Measurements from ENCODE around the gene CNTNAP2. TPM values are rescaled to one million over a fixed set of nuclear protein-coding genes. Genes with fewer than 3 reads are reported as not detected.
A peak's percentile ranks its signal among the peaks of the same experiment; 100 is the strongest.
"Not testable (repeated sequence)": the region's sequence is repeated elsewhere in the genome, so short reads cannot be mapped to it uniquely, and the experiment has no call there.

CNTNAP2 gene
- polyA plus RNA-seq, 4 donors: 0.54 to 10.1 (median 2.6) TPM

DNA sequence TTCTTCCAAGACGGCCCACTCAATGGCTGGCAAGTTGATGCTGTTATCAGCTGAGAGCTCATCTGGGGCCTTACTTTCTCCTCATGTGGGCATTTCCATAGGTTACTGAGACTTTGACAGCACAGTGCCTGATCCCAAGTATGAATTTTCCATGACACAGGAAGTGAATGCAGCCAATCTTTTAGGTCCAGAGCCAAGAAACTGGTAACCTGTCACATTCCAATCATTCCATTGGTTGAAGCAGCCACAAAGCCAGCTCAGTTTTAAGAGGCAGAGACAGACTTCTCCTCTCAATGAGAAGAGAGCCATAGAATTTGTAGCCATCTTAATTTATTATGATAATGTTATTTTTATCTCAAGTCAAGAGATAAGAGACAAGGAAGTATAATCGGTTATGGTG lies 775.5 kb downstream of the CNTNAP2 start:
- FAIRE-seq (no peak), DNase-seq (no peak)
- H3K4me1 ChIP-seq (ENCODE audit: control insufficient read depth in 3 of 3, insufficient read depth in 2 of 3, low read depth in 1 of 3, low read length in 2 of 3): no peaks in the 10 kb centered on the region
- 35 to 65% (median 42%) methylated on average over 2 of the region's 2 CpGs for WGBS, 3 donors
- no peaks in the 10 kb centered on the region for H3K36me3 ChIP-seq (ENCODE audit: control insufficient read depth in 3 of 3, insufficient read depth in 2 of 3, low read depth in 1 of 3, low read length in 3 of 3)
- peaks cover 0 to 3% of the 10 kb centered on the region in 2 donors for H3K9me3 ChIP-seq (ENCODE audit: control insufficient read depth in 2 of 2, insufficient read depth in 1 of 2, low read depth in 1 of 2, low read length in 1 of 2)
- no peak overlapping the region for H3K4me3 ChIP-seq (ENCODE audit: low read depth in 1 of 3, low read length in 3 of 3)
- no peaks in the 10 kb centered on the region for H3K27me3 ChIP-seq (ENCODE audit: control insufficient read depth in 3 of 3, insufficient read depth in 3 of 3, low read length in 3 of 3)
- no peak overlapping the region for H3K27ac ChIP-seq (ENCODE audit: low read depth in 1 of 3, low read length in 2 of 3)

- FAIRE-seq: no peak
- Histone ChIP-seq H3K27ac (ENCODE audit: low read depth in 1 of 3, low read length in 2 of 3) (no peak overlapping the region), H3K4me3 (ENCODE audit: low read depth in 1 of 3, low read length in 3 of 3) (no peak overlapping the region), H3K9me3 (ENCODE audit: control insufficient read depth in 2 of 2, insufficient read depth in 1 of 2, low read depth in 1 of 2, low read length in 1 of 2) (peaks cover 0 to 3% of the 10 kb centered on the region in 2 donors), H3K36me3 (ENCODE audit: control insufficient read depth in 3 of 3, insufficient read depth in 2 of 3, low read depth in 1 of 3, low read length in 3 of 3) (no peaks in the 10 kb centered on the region), H3K4me1 (ENCODE audit: control insufficient read depth in 3 of 3, insufficient read depth in 2 of 3, low read depth in 1 of 3, low read length in 2 of 3) (no peaks in the 10 kb centered on the region), H3K27me3 (ENCODE audit: control insufficient read depth in 3 of 3, insufficient read depth in 3 of 3, low read length in 3 of 3) (no peaks in the 10 kb centered on the region)
- no peak for DNase-seq
- WGBS, 3 donors: 70 to 90% (median 82%) methylated on average over 3 of the region's 3 CpGs
Observed at GRCh38 chr7:146894927-146895326, 778.3 kb downstream of the CNTNAP2 start.

DNA sequence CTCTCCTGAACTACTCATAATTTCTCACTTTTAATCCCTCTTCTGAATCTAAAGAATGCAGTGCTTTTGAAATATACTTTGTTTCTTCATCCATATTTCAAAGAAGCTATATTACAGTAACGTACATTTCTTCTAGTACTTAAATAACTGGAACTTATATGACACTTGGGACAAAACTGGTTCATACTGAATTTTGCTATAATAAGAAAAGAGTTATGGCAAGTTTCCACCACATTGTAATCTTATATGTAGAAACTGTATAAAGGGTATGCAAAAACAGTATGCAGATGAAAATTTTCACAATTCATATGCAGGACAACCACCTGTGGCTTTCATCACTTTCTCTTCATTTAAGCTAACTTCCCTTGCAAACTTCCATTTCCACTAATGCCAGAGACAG lies 785.7 kb downstream of the CNTNAP2 start:
- H3K4me1 ChIP-seq (ENCODE audit: control insufficient read depth in 3 of 3, insufficient read depth in 2 of 3, low read depth in 1 of 3, low read length in 2 of 3): no peaks in the 10 kb centered on the region

DNA sequence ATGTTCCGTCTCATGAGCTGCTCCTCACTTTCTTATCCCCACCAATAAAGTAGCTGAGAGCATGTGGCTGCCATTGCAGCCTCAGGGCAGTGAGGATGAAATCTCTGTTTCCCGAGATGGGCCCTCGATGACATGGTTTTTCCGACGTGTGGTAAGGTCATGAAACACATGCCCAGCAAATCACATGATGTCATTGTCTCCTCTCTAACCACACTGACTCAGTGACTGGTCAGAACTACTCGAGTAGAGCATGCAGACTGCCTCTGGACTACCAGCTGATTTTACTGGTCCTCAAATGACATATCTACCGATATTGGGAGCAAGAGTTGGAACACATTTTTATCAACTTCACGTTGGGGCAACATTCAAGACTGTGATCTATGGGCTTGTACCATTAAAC lies 786.1 kb downstream of the CNTNAP2 start:
- Histone ChIP-seq H3K27ac (ENCODE audit: low read depth in 1 of 3, low read length in 2 of 3) (no peak overlapping the region), H3K4me3 (ENCODE audit: low read depth in 1 of 3, low read length in 3 of 3) (no peak overlapping the region)

More for the DNA sequence above, 785.7 kb downstream of the CNTNAP2 start:
- peaks cover 2 to 9% of the 10 kb centered on the region in 2 donors for H3K9me3 ChIP-seq (ENCODE audit: control insufficient read depth in 2 of 2, insufficient read depth in 1 of 2, low read depth in 1 of 2, low read length in 1 of 2)
- H3K27me3 ChIP-seq (ENCODE audit: control insufficient read depth in 3 of 3, insufficient read depth in 3 of 3, low read length in 3 of 3): no peaks in the 10 kb centered on the region
- no peaks in the 10 kb centered on the region for H3K36me3 ChIP-seq (ENCODE audit: control insufficient read depth in 3 of 3, insufficient read depth in 2 of 3, low read depth in 1 of 3, low read length in 3 of 3)
- no peak overlapping the region for H3K27ac ChIP-seq (ENCODE audit: low read depth in 1 of 3, low read length in 2 of 3)
- no peak for DNase-seq
- 6 to 86% (median 30%) methylated on average over 1 of the region's 1 CpG for WGBS, 3 donors
- FAIRE-seq: no peak
- H3K4me3 ChIP-seq (ENCODE audit: low read depth in 1 of 3, low read length in 3 of 3): no peak overlapping the region

DNA sequence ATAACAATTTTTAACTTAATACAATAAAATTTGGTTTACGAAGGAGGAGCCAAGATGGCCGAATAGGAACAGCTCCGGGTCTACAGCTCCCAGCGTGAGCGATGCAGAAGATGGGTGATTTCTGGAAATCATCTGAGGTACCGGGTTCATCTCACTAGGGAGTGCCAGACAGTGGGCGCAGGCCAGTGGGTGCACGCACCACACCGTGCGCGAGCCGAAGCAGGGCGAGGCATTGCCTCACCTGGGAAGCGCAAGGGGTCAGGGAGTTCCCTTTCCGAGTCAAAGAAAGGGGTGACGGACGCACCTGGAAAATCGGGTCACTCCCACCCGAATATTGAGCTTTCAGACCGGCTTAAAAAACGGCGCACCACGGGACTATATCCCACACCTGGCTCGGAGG lies 789.1 kb downstream of the CNTNAP2 start:
- H3K27me3 ChIP-seq (ENCODE audit: control insufficient read depth in 3 of 3, insufficient read depth in 3 of 3, low read length in 3 of 3); H3K9me3 ChIP-seq (ENCODE audit: control insufficient read depth in 2 of 2, insufficient read depth in 1 of 2, low read depth in 1 of 2, low read length in 1 of 2); H3K4me1 ChIP-seq (ENCODE audit: control insufficient read depth in 3 of 3, insufficient read depth in 2 of 3, low read depth in 1 of 3, low read length in 2 of 3); DNase-seq; H3K4me3 ChIP-seq (ENCODE audit: low read depth in 1 of 3, low read length in 3 of 3); H3K36me3 ChIP-seq (ENCODE audit: control insufficient read depth in 3 of 3, insufficient read depth in 2 of 3, low read depth in 1 of 3, low read length in 3 of 3); FAIRE-seq; H3K27ac ChIP-seq (ENCODE audit: low read depth in 1 of 3, low read length in 2 of 3): not testable (repeated sequence)
- WGBS, 3 donors: 95 to 97% (median 97%) methylated on average over 24 of the region's 24 CpGs

More for the DNA sequence above, 786.1 kb downstream of the CNTNAP2 start:
- Histone ChIP-seq H3K27me3 (ENCODE audit: control insufficient read depth in 3 of 3, insufficient read depth in 3 of 3, low read length in 3 of 3) (no peaks in the 10 kb centered on the region), H3K4me1 (ENCODE audit: control insufficient read depth in 3 of 3, insufficient read depth in 2 of 3, low read depth in 1 of 3, low read length in 2 of 3) (no peaks in the 10 kb centered on the region), H3K36me3 (ENCODE audit: control insufficient read depth in 3 of 3, insufficient read depth in 2 of 3, low read depth in 1 of 3, low read length in 3 of 3) (no peaks in the 10 kb centered on the region), H3K9me3 (ENCODE audit: control insufficient read depth in 2 of 2, insufficient read depth in 1 of 2, low read depth in 1 of 2, low read length in 1 of 2) (peaks cover 2 to 9% of the 10 kb centered on the region in 2 donors)
- FAIRE-seq: no peak
- WGBS, 3 donors: 81 to 86% (median 83%) methylated on average over 8 of the region's 8 CpGs
- DNase-seq: no peak

DNA sequence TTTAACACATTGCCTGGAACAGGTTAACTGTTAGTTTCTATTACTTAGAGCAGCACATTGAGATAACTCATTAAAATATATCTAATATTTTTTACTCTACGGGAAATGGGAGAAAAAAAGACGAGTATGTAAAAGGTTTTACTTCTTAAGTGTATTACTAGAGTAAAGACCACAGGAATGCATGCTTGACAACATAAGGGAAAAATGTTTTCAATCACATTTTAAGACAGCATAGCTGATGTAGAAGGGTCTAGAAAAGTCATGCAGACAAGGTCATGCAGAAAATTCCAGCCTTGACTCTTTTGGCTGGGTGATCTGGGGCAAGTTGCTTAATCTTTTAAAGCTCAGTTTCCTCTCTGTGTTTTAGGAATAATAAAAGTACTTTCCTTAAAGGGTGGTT lies 806.2 kb downstream of the CNTNAP2 start:
- Histone ChIP-seq H3K4me1 (ENCODE audit: control insufficient read depth in 3 of 3, insufficient read depth in 2 of 3, low read depth in 1 of 3, low read length in 2 of 3) (no peaks in the 10 kb centered on the region), H3K9me3 (ENCODE audit: control insufficient read depth in 2 of 2, insufficient read depth in 1 of 2, low read depth in 1 of 2, low read length in 1 of 2) (peaks cover 0 to 9% of the 10 kb centered on the region in 2 donors), H3K36me3 (ENCODE audit: control insufficient read depth in 3 of 3, insufficient read depth in 2 of 3, low read depth in 1 of 3, low read length in 3 of 3) (no peaks in the 10 kb centered on the region), H3K4me3 (ENCODE audit: low read depth in 1 of 3, low read length in 3 of 3) (no peak overlapping the region), H3K27me3 (ENCODE audit: control insufficient read depth in 3 of 3, insufficient read depth in 3 of 3, low read length in 3 of 3) (no peaks in the 10 kb centered on the region), H3K27ac (ENCODE audit: low read depth in 1 of 3, low read length in 2 of 3) (no peak overlapping the region)
- FAIRE-seq: no peak
- 77 to 92% (median 83%) methylated on average over 2 of the region's 2 CpGs for WGBS, 3 donors
- DNase-seq: no peak

GRCh38 chr7:146926841-146927240 lies 810.2 kb downstream of the CNTNAP2 start:
- WGBS, 3 donors: 24 to 47% (median 39%) methylated on average over 2 of the region's 2 CpGs
- Histone ChIP-seq H3K9me3 (ENCODE audit: control insufficient read depth in 2 of 2, insufficient read depth in 1 of 2, low read depth in 1 of 2, low read length in 1 of 2) (no peaks in the 10 kb centered on the region), H3K27ac (ENCODE audit: low read depth in 1 of 3, low read length in 2 of 3) (no peak overlapping the region), H3K4me1 (ENCODE audit: control insufficient read depth in 3 of 3, insufficient read depth in 2 of 3, low read depth in 1 of 3, low read length in 2 of 3) (no peaks in the 10 kb centered on the region), H3K27me3 (ENCODE audit: control insufficient read depth in 3 of 3, insufficient read depth in 3 of 3, low read length in 3 of 3) (no peaks in the 10 kb centered on the region), H3K36me3 (ENCODE audit: control insufficient read depth in 3 of 3, insufficient read depth in 2 of 3, low read depth in 1 of 3, low read length in 3 of 3) (no peaks in the 10 kb centered on the region), H3K4me3 (ENCODE audit: low read depth in 1 of 3, low read length in 3 of 3) (no peak overlapping the region)
- FAIRE-seq (no peak), DNase-seq (no peak)

- Histone ChIP-seq H3K27ac (ENCODE audit: low read depth in 1 of 3, low read length in 2 of 3) (no peak overlapping the region), H3K36me3 (ENCODE audit: control insufficient read depth in 3 of 3, insufficient read depth in 2 of 3, low read depth in 1 of 3, low read length in 3 of 3) (no peaks in the 10 kb centered on the region), H3K4me1 (ENCODE audit: control insufficient read depth in 3 of 3, insufficient read depth in 2 of 3, low read depth in 1 of 3, low read length in 2 of 3) (no peaks in the 10 kb centered on the region), H3K4me3 (ENCODE audit: low read depth in 1 of 3, low read length in 3 of 3) (no peak overlapping the region), H3K27me3 (ENCODE audit: control insufficient read depth in 3 of 3, insufficient read depth in 3 of 3, low read length in 3 of 3) (no peaks in the 10 kb centered on the region), H3K9me3 (ENCODE audit: control insufficient read depth in 2 of 2, insufficient read depth in 1 of 2, low read depth in 1 of 2, low read length in 1 of 2) (no peaks in the 10 kb centered on the region)
- FAIRE-seq (no peak), DNase-seq (peak in 1 of 2 donors; percentile 27)
- WGBS, 3 donors: 0 to 18% (median 3%) methylated on average over 1 of the region's 1 CpG
Observed at GRCh38 chr7:146937836-146938235, 821.2 kb downstream of the CNTNAP2 start.

- FAIRE-seq (no peak), DNase-seq (no peak)
- Histone ChIP-seq H3K9me3 (ENCODE audit: control insufficient read depth in 2 of 2, insufficient read depth in 1 of 2, low read depth in 1 of 2, low read length in 1 of 2) (no peaks in the 10 kb centered on the region), H3K4me3 (ENCODE audit: low read depth in 1 of 3, low read length in 3 of 3) (no peak overlapping the region), H3K36me3 (ENCODE audit: control insufficient read depth in 3 of 3, insufficient read depth in 2 of 3, low read depth in 1 of 3, low read length in 3 of 3) (no peaks in the 10 kb centered on the region), H3K27ac (ENCODE audit: low read depth in 1 of 3, low read length in 2 of 3) (no peak overlapping the region), H3K4me1 (ENCODE audit: control insufficient read depth in 3 of 3, insufficient read depth in 2 of 3, low read depth in 1 of 3, low read length in 2 of 3) (no peaks in the 10 kb centered on the region), H3K27me3 (ENCODE audit: control insufficient read depth in 3 of 3, insufficient read depth in 3 of 3, low read length in 3 of 3) (no peaks in the 10 kb centered on the region)
- 36 to 57% (median 49%) methylated on average over 2 of the region's 2 CpGs for WGBS, 3 donors
Observed at GRCh38 chr7:146943483-146943882, 826.9 kb downstream of the CNTNAP2 start.

Data from small intestine (tissue), 7 donors.